ENCODE data around the gene RPS2. TPM values are rescaled to one million over a fixed set of nuclear protein-coding genes. Genes with fewer than 3 reads are reported as not detected.
A peak's percentile ranks its signal among the peaks of the same experiment; 100 is the strongest.

The RPS2 gene
- total RNA-seq, 1 experiment from 2014 or later = 3,874 TPM

DNA sequence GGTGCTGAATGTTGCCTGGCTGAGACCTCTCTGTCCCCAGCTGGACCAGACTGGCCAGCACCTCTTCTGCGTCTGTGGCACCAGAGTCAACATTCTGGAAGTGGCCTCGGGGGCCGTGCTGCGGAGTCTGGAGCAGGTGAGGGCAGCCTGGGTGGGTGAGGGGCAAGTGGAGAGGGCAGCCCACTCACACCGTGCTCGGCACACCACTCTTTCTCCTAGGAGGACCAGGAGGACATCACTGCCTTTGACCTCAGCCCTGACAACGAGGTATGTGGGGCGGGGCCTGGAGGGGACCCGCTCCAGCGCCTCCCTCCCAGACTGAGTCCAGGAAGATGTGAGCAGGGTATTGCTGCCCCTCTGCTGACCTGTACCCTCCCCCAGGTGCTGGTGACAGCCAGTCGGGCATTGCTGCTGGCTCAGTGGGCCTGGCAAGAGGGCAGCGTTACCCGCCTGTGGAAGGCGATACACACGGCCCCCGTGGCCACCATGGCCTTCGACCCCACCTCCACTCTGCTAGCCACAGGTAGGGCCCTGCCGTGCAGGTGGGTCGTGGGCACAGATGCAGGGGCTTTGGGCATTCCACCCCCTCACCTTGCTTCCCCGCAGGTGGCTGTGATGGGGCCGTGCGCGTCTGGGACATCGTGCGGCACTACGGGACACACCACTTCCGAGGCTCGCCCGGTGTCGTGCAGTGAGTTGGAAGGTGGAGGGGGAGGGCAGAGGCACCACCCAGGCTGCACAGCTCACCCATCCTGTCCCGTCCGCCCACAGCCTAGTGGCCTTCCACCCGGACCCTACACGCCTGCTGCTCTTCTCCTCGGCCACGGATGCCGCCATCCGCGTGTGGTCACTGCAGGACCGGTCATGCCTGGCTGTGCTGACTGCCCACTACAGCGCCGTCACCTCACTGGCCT is 9.8 kb upstream of the RPS2 start:
- Histone ChIP-seq H3K4me1 (ENCODE audit: insufficient read depth, low read length) (no peaks in the 10 kb centered on the region), H4K20me1 (ENCODE audit: control insufficient read depth, insufficient read depth, insufficient read length) (no peaks in the 10 kb centered on the region), H3K18ac (ENCODE audit: insufficient read length, low read depth, low read length) (no peak overlapping the region), H3T11ph (ENCODE audit: low read length) (no peak overlapping the region), H3K23me2 (ENCODE audit: insufficient read length, low read depth, low read length, poor library complexity, severe bottlenecking) (peaks cover 9% of the 10 kb centered on the region), H3K79me2 (ENCODE audit: insufficient read depth, low read length) (peaks cover 6% of the 10 kb centered on the region; the same call in 1 of the 2 replicates), H3K56ac (ENCODE audit: insufficient read length, low read depth, low read length) (no peak overlapping the region), H4K8ac (replicated peaks; ENCODE audit: insufficient read length, low read depth, low read length) (no peak overlapping the region), H3K14ac (ENCODE audit: insufficient read depth, low read length) (no peak overlapping the region; the same call in 1 of the 2 replicates), H3K27me3 (ENCODE audit: insufficient read depth, low read length) (no peaks in the 10 kb centered on the region), H2BK120ac (ENCODE audit: low read depth, low read length, poor library complexity, severe bottlenecking) (no peak overlapping the region), H2BK12ac (ENCODE audit: insufficient read length, low read depth, low read length) (no peak overlapping the region), H3K9ac (ENCODE audit: extremely low read depth, insufficient read length, low read length) (no peak overlapping the region), H3K9me3 (ENCODE audit: control insufficient read depth, low read depth, low read length) (no peaks in the 10 kb centered on the region), H3K23ac (ENCODE audit: insufficient read length, low read depth, low read length) (no peak overlapping the region), H3K27ac (ENCODE audit: insufficient read length, low read depth, low read length) (no peak overlapping the region), H2BK20ac (ENCODE audit: low read depth, low read length, poor library complexity, severe bottlenecking) (no peak overlapping the region), H4K91ac (ENCODE audit: insufficient read length, low read depth, low read length) (no peak overlapping the region), H2BK15ac (ENCODE audit: low read depth, low read length) (no peak overlapping the region), H3K4ac (ENCODE audit: low read depth, low read length) (no peak overlapping the region), H3K4me2 (ENCODE audit: insufficient read depth, insufficient read length, low read length) (no peak overlapping the region), H2AK5ac (ENCODE audit: insufficient read length, low read length) (no peak overlapping the region), H4K5ac (ENCODE audit: insufficient read length, low read depth, low read length) (no peak overlapping the region), H3K79me1 (ENCODE audit: insufficient read depth, low read depth, low read length, poor library complexity, severe bottlenecking) (peaks cover 5% of the 10 kb centered on the region), H2BK5ac (ENCODE audit: insufficient read length, low read length) (no peak overlapping the region), H2AFZ (ENCODE audit: low read length) (no peak overlapping the region)
- Mint-ChIP-seq H3K36me3 (ENCODE audit: insufficient read depth in 1 of 3, low read depth in 3 of 3) (peaks cover 10 to 27% (median 25%) of the 10 kb centered on the region in 3 experiments), H3K4me3 (peak overlapping the region; percentile 22 to 53; a peak in 3 of 5 replicates), H3K27ac (no peak overlapping the region; a peak in 1 of 7 replicates), H3K9me3 (no peaks in the 10 kb centered on the region; a peak in 1 of 5 replicates), H3K27me3 (ENCODE audit: low read depth) (peaks cover under 1% of the 10 kb centered on the region; the same call in 1 of the 2 replicates), H3K4me1 (peaks cover 8 to 14% of the 10 kb centered on the region in 2 experiments)
- whole genome bisulfite sequencing (ENCODE audit: extremely low coverage, insufficient read length, low lambda C conversion rate) = no CpG with 5 or more reads among the region's 42 CpGs
- no peak for DNase-seq
- TF ChIP-seq CTCF (conservative IDR thresholded peaks at IDR 0.05) = no peak

Data from H9 (cell line).